Neutrophil (primary cell): ENCODE results near the gene TMEM54.

Experiments
- H3K27ac ChIP-seq: fragments of 200-600 bp; sonication (generic); 2 replicates; pipeline ENCODE4 v1.5.1; 2016; ENCODE audit warnings: mild to moderate bottlenecking, moderate library complexity
- H3K27me3 ChIP-seq: fragments of 200-600 bp; sonication (generic); 2 replicates; pipeline ENCODE4 v1.6.0; 2016; ENCODE audit warnings: mild to moderate bottlenecking
- H3K36me3 ChIP-seq: fragments of 200-600 bp; sonication (generic); 2 replicates; pipeline ENCODE4 v1.5.1; 2017
- H3K4me1 ChIP-seq, 2 experiments: fragments of 200-600 bp in 1 of 2; sonication (generic) in 1 of 2; 1 replicate in 1 of 2; 2 replicates in 1 of 2; pipeline versions ENCODE4 v1.5.1 to v1.6.1; 2013 to 2016; ENCODE audit warnings: low read depth in 1 of 2, low read length in 1 of 2, mild to moderate bottlenecking in 1 of 2, moderate library complexity in 1 of 2; ENCODE audit not compliant: control insufficient read depth in 1 of 2, insufficient read depth in 1 of 2
- H3K4me3 ChIP-seq, 2 experiments: fragments of 200-600 bp in 1 of 2; sonication (generic) in 1 of 2; 1 replicate in 1 of 2; 2 replicates in 1 of 2; pipeline ENCODE4 v1.5.1; 2013 to 2016; ENCODE audit warnings: low read depth in 1 of 2, low read length in 1 of 2, mild to moderate bottlenecking in 1 of 2, moderate library complexity in 1 of 2
- H3K9me3 ChIP-seq: fragments of 200-600 bp; sonication (generic); 2 replicates; pipeline ENCODE4 v1.5.1; 2016
- CTCF ChIP-seq: fragments of 200-600 bp; sonication (generic); IDR thresholded peaks from 2 replicates; pipeline ENCODE4 v1.5.1; 2016; ENCODE audit warnings: antibody characterized with exemption

TMEM54 gene

DNA sequence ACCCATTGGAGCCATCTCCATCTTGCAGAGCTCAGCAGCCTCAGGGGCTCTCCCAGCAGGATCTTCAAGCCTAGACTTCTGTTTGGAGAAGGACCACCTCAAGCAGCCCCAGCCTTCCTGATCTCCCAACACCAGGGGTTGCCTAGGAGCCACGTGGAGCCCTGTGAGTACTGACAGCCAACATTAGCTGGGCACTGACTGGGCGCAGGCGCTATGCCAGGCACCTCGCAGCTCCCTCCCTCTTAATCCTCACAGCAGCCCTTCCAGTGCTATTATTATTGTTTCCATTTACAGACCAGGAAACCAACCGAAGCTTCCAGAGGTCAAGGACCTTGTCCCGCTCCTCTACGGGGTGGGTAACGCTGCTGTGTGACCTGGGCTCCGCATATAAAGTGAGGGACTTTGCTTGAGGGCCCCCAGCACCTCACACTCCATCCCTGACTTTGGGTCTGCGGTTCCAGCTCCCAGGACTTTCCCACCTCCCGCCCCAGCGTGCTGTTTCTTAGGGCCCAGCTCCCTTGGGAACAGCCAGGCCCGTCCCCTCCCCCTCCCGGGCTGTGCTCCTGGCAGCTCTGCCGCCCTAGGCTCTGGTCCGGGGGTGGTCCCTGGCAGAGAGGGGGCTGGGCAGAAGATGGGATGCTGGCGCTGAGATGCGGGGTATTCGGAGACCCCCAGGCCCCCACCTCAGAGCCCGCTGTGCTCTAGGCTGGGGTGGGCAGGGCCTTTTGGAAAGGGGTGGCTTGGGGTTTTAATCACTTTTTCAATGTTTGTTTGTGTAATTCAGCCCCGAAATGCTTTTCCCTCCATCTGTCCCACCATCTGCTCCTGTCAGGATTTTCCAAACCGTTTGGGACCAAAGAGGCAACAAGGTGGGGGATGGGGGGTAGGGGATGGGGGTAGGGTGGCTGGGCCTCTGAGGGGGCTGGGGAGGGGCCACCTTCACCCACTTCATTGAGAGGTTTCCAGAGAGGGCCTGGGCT lies 19.0 kb downstream of the TMEM54 start:
- H3K36me3 ChIP-seq: no peaks in the 10 kb centered on the region
- no peaks in the 10 kb centered on the region for H3K4me1 ChIP-seq
- peaks cover 92% of the 10 kb centered on the region for H3K27me3 ChIP-seq
- no peak for TF ChIP-seq CTCF
- H3K4me3 ChIP-seq: no peak overlapping the region
- H3K9me3 ChIP-seq: no peaks in the 10 kb centered on the region
- H3K27ac ChIP-seq: no peak overlapping the region

DNA sequence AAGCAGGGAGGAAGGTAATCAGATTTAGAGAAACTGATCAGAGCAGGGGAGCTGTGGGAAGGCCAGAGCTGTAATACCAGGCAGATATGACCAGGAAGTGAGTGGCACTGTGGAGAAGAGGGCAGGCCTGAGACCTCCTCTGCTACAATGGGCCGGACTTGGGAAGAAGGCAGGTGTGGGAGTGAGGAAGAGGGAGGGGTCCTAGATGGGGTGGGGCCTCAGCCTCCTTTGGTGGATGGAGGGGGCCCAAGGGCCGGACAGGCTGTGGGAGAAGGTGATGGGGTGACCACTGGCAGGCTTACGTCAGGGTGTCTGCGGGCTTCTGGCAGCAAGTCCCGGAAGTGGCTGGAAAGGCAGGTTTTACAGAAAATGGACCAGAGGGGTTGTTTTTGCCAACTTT lies 19.9 kb downstream of the TMEM54 start:
- Histone ChIP-seq H3K4me3 (no peak overlapping the region), H3K27ac (no peak overlapping the region), H3K27me3 (peaks cover 92% of the 10 kb centered on the region)

DNA sequence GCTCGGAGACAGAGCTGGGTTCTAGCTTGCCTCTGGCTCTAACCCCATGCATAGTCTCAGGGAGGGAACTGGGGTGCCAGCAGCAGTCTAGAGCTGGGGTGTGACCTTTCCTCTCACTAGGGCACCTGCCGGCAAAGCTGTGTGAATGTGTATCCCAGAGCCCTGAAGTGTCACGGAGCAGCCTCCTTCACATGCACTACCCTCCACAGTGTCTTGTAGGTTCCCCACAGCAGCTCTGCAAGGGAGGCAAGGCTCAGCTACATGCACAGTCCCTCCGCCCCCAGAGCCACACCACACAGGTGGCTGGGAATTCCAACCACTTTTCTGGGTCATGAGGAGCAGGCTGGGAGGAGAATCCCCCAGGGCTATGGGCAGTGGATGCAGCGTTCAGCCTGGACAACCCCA lies 22.6 kb downstream of the TMEM54 start:
- no peaks in the 10 kb centered on the region for H3K4me1 ChIP-seq
- no peaks in the 10 kb centered on the region for H3K9me3 ChIP-seq
- no peaks in the 10 kb centered on the region for H3K36me3 ChIP-seq
- H3K27me3 ChIP-seq: peaks cover 92% of the 10 kb centered on the region
- TF ChIP-seq CTCF: no peak
- H3K27ac ChIP-seq: no peak overlapping the region
- H3K4me3 ChIP-seq: no peak overlapping the region

More for the DNA sequence above, 19.9 kb downstream of the TMEM54 start:
- no peak for TF ChIP-seq CTCF
- no peaks in the 10 kb centered on the region for H3K36me3 ChIP-seq
- no peaks in the 10 kb centered on the region for H3K4me1 ChIP-seq
- no peaks in the 10 kb centered on the region for H3K9me3 ChIP-seq

DNA sequence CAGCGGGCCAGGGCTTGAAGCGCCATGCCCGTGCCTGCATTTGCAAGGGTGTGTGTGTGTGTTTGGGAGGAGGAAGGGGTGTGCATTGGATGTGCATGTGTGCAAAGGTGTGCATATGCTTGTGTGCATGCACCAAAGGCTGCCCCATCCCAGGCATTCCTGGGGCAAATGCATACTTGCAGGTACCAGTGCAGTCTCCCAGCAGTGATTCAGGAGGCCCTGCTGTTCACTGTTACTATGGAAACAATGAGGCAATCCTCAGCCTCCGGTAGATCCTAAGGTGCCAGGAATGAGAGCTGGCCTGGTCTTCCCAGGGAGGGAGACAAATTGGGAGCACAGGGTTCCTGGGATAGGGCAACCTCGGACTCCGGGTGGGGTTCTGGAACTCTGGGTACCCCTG lies 23.0 kb downstream of the TMEM54 start:
- TF ChIP-seq CTCF: no peak
- peaks cover 92% of the 10 kb centered on the region for H3K27me3 ChIP-seq

DNA sequence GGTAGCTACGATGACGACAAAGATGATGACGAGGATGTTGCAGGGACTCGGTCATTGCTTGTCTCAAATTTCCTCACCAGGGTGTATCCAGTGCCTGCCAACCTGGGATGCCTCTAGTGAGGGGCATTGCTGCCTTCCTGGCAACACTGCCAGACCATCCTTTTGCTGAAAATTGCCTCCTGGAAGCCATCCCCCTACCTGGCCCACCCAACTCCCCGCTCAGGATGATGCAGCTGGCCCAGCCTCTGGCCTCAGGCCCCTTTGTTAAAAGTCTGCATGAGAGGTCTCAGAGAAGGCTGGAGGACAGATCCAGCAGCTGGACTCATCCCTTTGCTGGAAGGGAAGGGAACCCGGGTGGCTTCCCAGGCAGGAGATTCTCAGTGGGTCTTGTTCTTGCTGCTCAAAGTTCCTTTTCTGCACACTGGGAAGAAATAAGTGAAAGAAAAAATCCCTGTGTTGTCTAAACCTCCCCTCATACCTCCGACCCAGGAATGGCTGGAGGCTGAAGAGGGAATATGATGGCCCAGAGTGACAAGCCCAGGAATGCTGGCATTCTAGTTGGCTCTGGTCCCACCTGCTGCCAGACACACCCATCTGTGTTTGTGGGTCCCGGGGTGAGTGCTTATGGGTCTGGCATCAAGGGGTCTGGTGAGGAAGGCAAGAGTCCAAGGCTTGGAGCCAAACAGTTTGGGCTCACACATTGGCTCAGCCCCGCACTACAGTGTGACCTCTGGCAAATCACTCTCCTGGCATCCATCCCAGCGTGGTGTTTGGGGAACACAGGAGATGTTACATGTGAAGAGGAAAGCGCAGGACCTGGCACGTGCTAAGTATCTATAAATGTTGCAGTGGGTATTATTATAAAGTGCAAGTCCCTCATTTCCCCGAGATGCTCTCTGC lies 23.7 kb downstream of the TMEM54 start:
- no peaks in the 10 kb centered on the region for H3K9me3 ChIP-seq
- no peak for TF ChIP-seq CTCF
- no peaks in the 10 kb centered on the region for H3K4me1 ChIP-seq
- peaks cover 92% of the 10 kb centered on the region for H3K27me3 ChIP-seq
- no peak overlapping the region for H3K4me3 ChIP-seq
- no peak overlapping the region for H3K27ac ChIP-seq
- no peaks in the 10 kb centered on the region for H3K36me3 ChIP-seq

More for the DNA sequence above, 23.0 kb downstream of the TMEM54 start:
- Histone ChIP-seq H3K4me1 (no peaks in the 10 kb centered on the region), H3K27ac (no peak overlapping the region), H3K4me3 (no peak overlapping the region), H3K9me3 (no peaks in the 10 kb centered on the region), H3K36me3 (no peaks in the 10 kb centered on the region)
